Fibroblast of upper back skin (primary cell): ENCODE data around the gene KIAA1671.

Experiments used
- DNase-seq: peaks from one replicate; pipeline ENCODE4 v3.0.0-alpha.2; 2013

The KIAA1671 gene

DNA sequence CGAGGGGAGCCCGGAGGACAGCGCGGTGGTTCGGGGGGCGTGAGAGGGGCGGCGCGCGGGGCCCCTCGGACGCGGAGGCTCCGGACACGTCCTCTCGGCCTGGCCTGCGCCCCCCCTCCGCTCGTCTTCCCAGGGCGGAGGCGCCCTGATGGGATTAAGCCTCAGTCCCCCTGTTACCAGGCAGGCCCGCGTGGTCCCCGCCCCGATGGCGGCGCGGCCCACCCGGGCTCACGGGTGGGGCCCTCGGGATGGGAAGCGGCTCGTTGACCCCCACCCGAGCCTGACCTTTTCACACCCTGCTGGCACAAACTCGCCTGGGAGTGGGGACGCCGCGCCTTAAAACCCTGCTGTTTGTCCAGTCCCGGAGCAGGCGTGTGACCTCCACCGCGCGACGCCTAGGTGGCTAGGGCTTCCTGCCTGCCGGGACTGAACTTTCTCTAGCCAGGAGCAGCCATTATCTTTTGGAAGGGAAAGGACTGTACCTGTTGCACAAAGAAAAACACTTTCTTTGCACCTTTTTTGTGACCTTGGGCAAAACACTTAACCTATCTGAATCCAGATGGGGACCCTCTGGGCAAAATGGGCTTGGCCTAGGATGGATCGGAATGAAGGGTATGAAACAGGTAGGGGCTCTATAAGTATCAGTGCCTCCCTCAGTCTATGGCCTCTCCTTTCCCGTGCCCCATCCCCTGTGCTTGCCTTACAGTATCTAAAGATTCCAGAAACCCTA lies 1.0 kb downstream of the KIAA1671 start:
- DNase-seq: no peak

DNA sequence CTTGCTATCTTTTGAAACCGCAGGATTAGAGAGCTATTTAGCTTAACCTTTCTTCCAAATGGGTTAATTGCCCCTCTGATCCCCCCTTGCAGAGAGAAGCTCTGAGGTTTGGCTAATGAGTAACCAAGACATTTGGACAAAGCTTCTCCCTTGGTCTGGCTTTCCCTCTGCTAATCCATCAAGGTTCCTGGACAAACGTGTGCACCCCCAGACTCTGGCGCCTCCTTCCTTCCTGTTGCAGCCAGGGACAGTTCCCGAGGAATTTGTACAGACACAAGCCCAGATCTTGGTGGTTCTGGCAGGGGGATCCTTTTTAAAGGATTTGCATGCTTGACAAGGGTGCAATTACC lies 1.6 kb downstream of the KIAA1671 start:
- DNase-seq: no peak

DNA sequence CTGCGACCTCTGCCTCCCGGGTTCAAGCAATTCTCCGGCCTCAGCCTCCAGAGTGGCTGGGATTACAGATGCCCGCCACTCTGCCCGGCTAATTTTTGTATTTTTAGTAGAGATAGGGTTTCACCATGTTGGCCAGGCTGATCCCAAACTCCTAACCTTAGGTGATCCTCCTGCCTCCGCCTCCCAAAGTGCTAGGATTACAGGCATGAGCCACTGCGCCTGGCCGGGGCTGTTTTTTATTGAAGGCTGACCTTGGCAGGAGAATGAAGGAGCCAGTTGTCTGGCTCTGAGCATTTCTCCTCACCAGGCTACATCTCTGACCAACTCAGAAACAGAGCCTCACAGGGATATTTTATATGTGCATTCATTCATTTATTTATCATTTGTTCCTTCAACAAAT lies 2.3 kb downstream of the KIAA1671 start:
- no peak for DNase-seq

DNA sequence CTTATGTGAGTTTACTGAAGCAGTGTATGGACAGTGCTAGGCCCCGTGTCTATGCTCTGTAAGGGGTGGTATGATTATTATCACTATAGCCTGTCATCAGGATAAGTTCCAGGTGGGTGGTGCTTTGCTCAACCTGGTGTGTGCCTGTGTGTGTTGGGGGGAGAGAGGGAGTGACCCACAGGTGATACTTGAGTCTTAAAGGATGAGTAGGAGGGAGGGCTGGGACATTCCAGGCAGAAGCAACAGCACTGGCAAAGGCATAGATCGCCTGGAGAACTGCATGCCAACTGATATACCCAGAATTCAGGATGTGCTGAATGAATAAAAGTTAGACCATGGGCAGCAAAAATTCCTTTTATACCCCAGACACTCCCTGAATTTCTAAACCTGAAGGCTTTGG lies 4.5 kb downstream of the KIAA1671 start:
- no peak for DNase-seq

DNA sequence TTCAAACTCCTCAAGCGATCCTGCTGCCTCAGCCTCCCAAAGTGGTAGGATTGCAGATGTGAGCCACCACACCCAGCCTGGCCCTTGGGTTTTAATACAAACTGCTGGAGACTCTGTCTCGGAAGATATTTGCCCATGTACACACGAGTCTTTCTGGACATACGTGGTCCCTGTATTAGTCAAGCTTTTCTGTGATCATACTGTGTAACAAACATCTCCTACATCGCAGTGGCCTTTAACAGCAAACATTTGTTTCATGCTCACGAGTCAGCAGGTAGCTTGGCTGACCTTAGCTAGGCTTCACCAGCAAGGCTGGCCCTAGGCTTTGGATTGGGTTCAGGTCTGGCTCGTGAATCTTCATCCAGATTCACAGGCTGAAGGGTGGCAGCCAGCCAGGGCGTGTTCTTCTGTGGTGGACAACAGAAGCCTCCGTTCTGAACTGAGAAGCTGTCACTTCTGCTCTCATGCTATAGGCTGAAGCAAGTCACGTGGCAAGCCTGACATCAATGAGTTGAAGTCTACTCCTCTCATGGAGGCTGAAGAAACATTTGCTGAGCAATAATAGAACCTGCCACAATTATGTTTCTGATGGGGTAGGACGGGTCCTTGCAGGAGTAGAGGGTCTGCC lies 8.8 kb downstream of the KIAA1671 start:
- DNase-seq: no peak

DNA sequence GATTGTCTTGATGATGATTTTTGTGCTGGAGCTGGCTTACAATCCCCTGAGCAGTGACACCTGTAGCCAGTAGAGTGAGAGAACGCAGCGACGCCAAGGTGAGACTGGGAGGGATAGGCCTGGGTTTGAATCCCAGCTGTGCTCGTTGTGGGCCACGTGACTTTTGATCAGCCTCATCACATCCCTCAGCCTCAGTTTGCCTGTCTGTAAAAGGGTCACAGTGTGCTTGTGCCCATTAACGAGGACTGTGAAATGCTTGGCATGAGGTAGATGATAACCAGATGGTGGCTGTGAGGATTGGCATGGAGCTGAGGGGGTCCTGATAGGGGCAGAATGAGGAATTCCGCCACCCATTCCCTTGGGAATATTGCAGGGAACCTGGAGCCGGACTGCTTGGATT lies 9.6 kb downstream of the KIAA1671 start:
- no peak for DNase-seq

DNA sequence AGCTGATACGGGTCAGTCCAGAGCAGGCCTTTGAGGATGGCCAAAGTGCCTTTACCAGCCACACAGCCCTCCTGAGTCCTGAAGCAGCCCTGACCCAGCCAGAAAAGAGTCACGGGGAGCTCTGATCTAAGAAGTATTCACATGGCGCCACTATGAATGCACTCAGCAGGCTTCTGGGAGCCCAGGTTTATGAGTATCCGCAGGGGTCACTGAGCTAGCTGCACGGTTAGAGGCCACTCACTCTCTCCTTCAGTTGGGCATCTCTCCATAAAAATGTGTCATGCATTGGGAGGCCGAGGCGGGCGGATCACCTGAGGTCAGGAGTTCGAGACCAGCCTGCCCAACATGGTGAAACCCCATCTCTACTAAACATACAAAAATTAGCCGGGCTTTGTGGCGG lies 10.3 kb downstream of the KIAA1671 start:
- DNase-seq: no peak

DNA sequence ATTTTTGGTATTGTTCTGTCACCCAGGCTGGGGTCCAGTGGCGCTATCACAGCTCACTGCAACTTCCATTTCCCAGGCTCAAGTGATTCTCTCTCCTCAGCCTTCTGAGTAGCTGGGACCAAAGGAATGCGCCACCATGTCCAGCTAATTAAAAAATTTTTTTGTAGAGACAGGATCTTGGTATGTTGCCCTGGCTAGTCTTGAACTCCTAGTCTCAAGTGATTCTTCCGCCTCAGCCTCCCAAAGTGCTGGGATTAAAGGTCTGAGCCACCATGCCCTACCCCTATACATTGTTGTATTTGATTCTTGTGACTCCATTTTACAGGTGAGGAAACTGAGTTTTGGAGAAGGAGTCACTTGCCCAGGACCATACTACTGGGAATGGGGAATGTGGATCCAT lies 11.9 kb downstream of the KIAA1671 start:
- DNase-seq: no peak

DNA sequence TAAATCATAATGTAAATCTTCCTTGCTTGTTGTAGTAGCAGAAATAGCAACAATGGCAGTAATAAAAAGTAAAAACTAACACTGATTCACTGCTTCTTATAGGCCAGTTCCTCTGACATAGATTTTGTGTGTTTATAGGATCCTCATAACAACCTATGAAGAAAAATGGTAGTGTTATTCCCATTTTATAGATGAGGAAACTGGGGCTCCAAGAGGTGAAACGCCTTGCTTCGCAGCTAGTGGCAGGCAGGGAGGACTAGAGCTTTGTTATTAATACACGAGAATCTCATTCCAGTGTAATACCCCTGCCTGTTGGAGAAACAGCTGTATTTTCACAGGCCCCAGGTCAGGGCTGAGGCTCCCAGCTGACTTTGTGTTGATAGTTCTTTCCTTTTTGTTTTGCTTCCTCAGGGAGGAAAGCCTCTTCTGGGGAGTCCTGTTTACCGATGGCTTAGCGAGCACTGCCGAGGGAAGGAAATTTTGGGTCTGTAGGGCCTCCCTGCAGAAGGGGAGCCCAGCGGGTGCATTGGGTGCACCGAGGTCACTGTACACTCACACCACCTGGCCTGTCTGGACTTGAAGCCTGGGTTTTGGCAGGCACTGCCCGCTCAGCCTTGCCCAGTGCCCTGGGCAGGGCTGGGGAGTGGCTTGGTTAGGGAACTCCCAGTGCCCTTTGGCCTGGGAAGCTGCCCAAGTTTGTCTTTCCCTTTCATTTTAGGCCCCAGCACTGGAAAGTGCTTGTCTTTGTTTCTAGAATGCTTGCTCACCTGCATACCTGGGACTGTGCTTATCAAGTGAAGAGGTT lies 13.5 kb downstream of the KIAA1671 start:
- DNase-seq: no peak

DNA sequence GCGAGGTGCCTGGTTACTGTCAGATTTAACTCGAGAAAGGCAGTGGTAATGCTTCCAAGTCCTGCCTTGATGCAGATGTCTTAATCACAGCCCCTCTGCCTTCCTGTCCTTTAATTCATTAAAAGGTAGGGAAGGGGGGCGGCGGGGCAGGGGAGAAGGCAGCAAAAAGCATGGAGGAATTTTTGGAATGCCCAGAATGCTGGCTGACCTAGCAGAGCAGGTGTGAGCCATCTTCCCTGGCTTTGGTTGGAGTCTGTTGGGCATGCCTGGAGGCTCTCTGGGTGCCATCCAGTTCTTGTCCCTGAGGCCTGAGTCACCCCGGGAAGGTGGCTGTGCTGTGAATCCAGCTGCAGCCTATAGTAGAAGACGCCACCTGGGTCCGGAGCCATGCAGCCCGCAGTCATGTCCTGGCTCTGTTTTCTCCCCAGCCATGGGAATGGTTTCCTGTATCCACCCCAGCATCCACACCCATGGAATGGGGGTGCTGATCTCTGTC lies 15.6 kb downstream of the KIAA1671 start:
- no peak for DNase-seq

DNA sequence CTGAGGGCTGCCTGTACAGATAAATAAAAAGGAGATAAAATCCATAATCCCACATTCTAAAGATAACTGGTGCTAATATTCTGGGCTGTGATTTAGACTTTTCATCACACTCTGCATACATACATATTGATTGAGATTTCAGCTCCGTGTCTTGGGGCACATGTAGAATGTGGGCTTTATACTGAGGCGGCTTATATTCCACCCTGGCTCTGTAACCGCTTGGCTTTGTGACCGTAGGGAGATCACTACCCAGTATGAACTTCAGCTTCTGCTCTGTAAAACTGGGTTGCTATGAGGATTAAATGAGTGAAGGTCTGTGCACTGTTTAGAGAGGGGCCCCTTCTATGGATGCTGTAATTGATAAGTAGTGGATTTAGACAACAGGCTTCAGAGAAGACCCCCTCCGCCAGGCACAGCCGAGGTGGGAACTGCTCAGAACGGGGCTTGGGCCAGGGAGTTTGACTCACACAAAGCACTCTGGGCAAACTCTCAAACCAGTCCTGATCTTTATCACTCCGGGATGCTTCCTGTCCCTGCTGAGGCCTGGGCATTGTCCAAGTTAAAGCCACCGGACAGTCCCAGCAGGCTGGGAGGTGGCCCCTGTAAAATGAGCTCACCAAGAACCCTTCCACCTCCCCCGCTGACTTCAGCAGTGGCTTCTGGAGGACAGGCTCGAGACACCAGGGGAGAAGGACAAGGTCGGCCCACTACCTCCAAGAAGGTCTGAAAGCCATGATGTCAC lies 17.2 kb downstream of the KIAA1671 start:
- peak; percentile 6 for DNase-seq

DNA sequence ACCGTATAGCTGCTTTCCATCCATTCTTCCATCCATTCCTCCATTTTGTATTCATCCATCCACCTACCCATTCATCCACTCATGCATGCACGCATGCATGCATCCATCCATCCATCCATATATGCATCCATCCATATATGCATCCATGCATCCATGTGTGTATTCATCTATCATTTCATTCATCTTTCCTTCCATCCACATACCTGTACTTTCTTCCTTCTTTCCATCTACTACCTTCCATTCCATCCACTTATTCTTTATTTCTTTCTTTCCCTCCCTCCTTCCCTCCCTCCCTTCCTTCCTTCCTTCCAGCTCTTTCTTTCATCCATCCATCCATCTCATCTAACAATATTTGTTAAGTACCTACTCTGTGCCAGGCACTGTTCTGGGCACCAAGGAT lies 19.9 kb downstream of the KIAA1671 start:
- no peak for DNase-seq

DNA sequence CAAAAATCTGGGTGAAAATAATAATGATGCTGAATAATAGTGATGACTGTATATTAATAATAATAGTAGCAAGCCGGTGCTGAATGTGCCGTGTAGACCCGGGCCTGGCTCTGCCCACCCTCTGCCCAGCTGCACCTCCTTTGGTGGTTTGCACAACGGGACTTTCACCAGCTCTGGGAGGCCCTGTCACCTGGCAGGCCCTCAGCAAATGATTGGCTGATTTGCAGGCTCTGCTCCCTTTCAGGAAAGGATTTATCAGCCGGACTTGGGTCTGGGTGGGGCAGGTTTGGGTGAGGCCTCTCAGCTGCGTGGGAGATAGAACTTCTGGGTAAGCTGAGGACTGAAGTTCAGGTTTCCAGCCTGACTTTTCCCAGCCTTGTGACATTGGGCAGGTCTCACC lies 21.4 kb downstream of the KIAA1671 start:
- DNase-seq: no peak

DNA sequence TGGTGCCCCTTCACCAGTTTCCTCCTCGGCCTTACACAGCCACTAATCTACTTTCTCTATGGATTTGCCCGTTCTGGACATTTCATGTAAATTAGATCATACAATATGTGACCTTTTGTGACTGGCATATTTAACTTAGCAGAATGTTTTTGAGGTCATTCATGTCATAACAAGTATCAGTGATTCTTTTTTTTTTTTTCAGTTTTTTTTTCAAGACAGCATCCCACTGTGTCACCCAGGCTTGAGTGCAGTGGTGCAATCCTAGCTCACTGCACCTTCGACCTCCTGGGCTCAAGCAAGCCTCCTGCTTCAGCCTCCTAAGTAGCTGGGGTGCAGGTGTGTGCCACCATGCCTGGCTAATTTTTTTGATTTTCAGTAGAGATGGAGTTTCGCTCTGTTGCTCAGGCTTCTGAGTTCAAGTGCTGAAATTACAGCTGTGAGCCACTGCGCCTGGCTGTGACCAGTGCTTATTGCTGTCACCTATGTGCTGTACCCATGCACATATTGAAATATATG lies 22.7 kb downstream of the KIAA1671 start:
- no peak for DNase-seq

DNA sequence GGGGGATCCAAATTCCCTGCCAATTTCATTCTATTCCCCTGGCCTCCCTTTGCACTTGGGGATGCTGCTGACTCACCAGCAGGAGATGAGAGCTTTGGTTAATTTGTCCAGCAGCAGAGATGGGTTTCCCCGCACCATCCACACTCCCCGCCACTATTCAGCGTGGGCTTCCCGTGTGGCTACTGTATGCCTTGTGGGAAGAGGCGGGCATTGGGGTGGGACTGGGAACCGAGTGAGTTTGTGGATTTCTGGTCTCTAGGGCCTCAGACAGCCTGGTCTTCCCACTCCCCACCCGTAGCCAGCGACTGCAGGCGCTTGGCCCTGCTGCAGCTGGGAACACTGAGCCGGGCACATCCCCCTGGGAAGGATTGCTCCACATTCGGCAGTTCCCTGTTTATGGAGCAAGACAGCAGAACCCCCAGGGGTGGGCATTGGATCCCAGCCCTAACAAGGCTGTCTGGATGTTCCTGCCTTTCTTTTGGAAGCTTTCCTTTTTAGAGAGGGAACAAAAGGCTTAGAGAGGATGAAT lies 23.4 kb downstream of the KIAA1671 start:
- no peak for DNase-seq

DNA sequence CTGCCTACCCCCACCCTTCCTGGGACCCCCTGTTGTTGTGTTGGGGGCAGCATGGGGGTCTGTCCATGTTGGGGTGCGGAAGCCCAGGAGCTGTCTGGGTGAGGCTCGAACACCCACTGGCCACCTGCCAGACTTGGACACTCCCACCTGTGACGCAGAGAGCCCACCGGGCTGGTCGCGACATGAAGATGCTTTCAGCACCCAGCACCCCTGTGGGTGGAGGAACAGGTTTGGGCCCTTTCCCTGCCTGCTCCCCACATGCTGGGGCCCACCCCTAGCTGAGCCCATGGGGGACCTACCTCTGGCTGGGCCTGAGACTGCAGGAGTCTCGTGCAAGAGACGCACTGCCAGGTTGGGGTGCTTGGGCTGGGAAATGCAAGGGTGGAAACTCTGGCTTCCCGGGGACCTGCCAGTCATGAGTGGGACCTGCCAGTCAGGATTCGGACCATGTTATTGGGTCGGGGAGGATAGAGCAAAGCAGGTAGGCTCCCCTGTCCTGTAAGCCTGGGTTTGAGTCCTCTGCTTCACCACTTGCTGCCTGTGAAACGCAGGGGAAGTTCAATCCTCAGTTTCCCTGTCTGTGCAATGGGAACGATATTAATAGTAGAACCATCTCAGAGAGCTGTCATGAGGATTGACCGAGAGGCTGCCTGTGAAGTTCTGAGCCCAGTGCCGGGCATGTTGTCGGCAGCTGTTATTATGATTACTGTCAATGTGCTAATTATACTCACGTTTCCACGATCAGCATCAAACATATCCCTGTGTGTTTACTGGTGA lies 24.1 kb downstream of the KIAA1671 start:
- DNase-seq: no peak

DNA sequence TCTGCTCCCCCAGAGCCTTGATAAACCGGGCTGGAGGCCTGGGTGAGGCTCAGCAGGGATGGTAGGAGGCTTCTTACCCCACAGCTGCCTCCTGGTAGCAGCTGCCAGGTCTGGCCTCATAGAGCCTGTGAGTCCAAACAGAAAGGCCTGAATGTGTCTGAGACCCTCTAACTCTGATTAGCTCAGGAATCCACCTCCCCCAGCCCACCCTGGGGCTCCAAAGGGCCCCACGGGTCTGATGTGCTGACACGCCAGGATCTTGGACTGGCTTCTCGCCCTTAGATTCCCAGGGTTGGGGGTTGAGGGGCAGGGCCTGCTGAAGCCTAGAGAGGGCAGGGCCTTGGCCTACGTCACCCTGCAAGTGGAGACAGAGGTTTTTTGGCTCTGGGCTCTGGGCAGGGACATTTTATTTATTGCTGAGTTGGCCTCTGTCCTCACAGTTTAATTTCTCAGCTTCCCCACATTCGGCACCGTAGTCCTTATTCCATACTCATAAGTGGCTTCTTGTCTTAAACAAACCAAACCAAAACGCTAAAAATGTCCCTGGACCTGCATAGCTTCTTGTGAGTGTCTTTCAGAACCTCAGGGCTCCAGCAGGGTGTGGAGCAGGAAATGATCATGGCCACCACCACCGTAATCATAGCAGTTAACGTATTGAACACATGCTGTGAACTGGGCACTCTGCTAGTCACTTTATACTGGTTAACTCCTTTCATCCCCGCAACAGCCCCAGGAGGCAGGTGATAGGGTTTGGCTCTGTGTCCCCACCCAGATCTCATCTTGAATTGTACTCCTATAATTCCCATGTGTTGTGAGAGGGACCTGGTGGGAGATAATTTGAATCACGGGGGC lies 25.1 kb downstream of the KIAA1671 start:
- no peak for DNase-seq

DNA sequence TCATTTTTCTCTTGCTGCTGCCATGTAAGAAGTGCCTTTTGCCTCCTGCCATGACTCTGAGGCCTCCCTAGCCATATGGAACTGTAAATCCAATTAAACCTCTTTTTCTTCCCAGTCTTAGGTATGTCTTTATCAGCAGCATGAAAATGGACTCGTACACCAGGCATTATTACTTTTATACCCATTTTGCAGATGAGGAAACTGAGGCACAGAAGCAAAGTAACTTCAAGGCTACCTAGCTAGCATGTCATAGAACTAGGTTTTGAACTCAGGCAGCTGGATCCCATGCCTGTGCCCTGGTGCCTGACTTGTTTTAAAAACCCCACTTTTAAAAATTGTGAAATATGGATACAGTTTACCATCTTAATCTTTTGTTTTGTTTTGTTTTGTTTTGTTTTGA lies 25.8 kb downstream of the KIAA1671 start:
- DNase-seq: no peak

DNA sequence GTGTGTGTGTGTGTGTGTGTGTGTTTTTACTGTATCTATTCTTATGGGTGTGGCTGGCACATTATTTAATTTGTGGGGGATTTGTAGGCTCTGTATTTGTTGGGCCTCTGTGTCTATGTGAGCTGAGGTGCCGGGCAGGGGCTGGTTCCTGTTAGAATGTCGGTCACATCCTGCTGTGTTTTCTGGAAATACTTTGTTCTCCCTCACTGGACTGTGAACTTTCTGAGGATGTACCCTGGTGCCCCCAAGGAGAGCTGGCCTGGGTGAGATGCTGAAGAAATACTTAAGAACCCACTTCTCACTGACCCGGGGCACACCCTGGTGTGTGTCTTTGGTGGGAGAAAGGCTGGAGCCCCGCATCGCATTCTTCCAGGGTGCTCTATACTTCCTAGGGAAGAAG lies 28.6 kb downstream of the KIAA1671 start:
- DNase-seq: no peak

DNA sequence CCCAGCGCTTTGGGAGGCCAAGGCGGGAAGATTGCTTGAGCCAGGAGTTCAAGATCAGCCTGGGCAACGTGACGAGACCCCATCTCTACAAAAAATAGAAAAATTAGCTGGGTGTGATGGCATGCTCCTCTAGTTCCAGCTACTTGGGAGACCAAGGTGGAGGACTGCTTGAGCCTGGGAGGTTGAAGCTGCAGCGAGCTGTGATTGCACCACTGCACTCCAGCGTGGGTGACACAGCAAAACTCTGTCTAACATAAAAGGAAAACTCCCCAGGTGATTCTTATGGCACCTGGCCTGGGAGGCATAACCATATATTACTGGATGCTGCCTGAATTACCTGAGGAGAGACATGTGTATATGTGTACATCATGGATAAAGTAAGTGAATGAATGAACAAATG lies 29.1 kb downstream of the KIAA1671 start:
- no peak for DNase-seq
